Activated CD8-positive, alpha-beta memory T cell treated with anti-CD3 and anti-CD28 coated beads, Interleukin-2, amount 10 ng/mL, durations not matched to agents 7 days and 5 days (primary cell): ENCODE data around the gene KLF2. TPM values are rescaled to one million over a fixed set of nuclear protein-coding genes. Genes with fewer than 3 reads are reported as not detected.
A peak's percentile ranks its signal among the peaks of the same experiment; 100 is the strongest.

Experiments
- ATAC-seq: fragments of 150-1000 bp; cut with Tn5 transposase; one replicate; pipeline ENCODE4 v1.10.0; 2021; ENCODE audit warnings: moderate library complexity
- CTCF ChIA-PET: fragments of 350-600 bp; sonication (Branson Sonifier 250); formaldehyde crosslinking; loops from one replicate; lab custom pipeline; 2021; ENCODE audit warnings: antibody characterized with exemption; lab: Charles Lee
- DNase-seq: peaks from one replicate; pipeline ENCODE4 v3.0.0-alpha.2; 2020
- H3K27ac Mint-ChIP-seq: one replicate; pipeline ENCODE4 v1.8.0; 2021; ENCODE audit warnings: mild to moderate bottlenecking, mixed read lengths
- H3K27me3 Mint-ChIP-seq: one replicate; pipeline ENCODE4 v1.8.0; 2021; ENCODE audit warnings: mixed read lengths
- H3K36me3 Mint-ChIP-seq: one replicate; pipeline ENCODE4 v1.8.0; 2021; ENCODE audit warnings: mild to moderate bottlenecking, mixed read lengths
- H3K4me1 Mint-ChIP-seq: one replicate; pipeline ENCODE4 v1.8.0; 2021; ENCODE audit warnings: mixed read lengths
- H3K4me3 Mint-ChIP-seq: one replicate; pipeline ENCODE4 v1.8.0; 2021; ENCODE audit warnings: mild to moderate bottlenecking, moderate library complexity, mixed read lengths
- H3K9me3 Mint-ChIP-seq: one replicate; pipeline ENCODE4 v1.8.0; 2022; ENCODE audit warnings: low read depth, mixed read lengths
- total RNA-seq, 2 experiments: library from RNA; stranded (reverse); gene quantifications; one replicate each; pipeline ENCODE4 v1.2.3, GENCODE V29; 2021

KLF2 gene
- total RNA-seq, 2 experiments from 2014 or later = 62.1 to 124 TPM

DNA sequence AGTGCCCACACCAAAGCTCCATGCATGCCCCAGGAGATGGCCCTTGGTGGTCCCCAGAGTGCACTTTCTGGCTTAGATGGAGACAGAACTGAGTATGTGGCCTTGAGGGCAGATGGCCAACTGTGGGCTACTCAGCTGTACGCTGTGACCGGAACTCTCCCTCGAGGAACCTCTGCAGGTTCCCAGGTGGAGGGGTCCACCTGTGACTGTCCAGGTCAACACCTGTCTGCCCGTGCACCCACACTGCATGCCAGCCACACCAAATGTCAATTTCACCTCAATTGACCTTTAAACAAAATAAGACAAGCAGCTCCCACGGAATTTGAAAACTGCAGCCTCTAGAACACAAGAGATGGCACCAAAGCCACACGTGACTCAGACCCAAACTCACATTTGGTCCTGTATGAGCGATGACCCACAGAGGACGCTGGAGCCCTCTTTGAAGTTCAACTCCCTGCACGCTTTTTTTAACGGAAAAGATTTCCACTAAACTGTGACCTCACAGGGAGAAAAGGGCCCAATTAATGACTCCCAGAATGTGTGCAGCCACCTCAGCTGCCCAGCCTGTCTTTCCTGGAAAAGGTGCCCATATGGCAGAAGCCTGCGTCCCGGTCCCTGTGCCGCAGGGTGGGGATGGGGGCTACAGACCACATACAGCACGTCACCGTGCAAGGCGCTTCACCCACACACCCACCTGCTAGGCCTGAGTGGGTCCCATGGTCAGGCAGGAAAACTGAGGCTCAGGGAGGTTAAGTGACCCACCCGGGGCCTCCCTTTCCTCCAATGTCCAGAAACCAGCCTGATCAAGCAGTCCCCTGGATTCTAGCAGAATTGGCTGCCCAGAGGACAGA lies 47.7 kb downstream of the KLF2 start:
- peaks cover 26% of the 10 kb centered on the region for H3K36me3 Mint-ChIP-seq
- peaks cover 31% of the 10 kb centered on the region for H3K4me1 Mint-ChIP-seq
- CTCF ChIA-PET = interaction anchor here (1.0 to 24.3 kb wide), 9 partner anchors 10 to 127 kb away, joined by 3 to 449 read pairs (median 8); partner anchors contain the start of gene KLF2
- ATAC-seq = peak; percentile 3
- H3K27ac Mint-ChIP-seq = no peak overlapping the region
- peak overlapping the region; percentile 57 for H3K4me3 Mint-ChIP-seq
- no peaks in the 10 kb centered on the region for H3K9me3 Mint-ChIP-seq
- H3K27me3 Mint-ChIP-seq = peaks cover 10% of the 10 kb centered on the region
- DNase-seq = peak; percentile 72

DNA sequence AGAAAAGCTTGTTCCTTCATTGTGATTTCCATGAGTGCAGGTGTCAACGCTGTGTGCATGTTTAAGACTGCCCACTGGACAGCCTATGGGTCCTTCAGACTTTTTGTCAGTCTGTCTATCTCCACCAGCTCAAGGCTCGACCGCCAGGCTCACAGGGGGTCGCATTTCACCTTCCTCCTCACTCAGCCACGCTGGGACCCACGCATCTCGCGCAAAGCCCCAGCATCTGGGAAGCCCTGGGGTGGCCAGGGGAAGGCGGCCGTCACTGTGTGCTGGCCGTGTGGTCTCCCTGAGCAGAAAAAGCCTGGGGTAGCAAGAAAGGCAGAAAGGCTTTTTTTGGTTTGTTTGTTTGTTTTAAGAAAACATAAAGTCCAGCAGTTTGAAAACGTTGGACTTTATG lies 48.5 kb downstream of the KLF2 start:
- H3K27ac Mint-ChIP-seq = no peak overlapping the region
- peaks cover 28% of the 10 kb centered on the region for H3K36me3 Mint-ChIP-seq
- ATAC-seq (no peak), DNase-seq (no peak)
- H3K27me3 Mint-ChIP-seq = peaks cover 10% of the 10 kb centered on the region
- H3K4me1 Mint-ChIP-seq = peaks cover 34% of the 10 kb centered on the region
- CTCF ChIA-PET = interaction anchor here (0.8 to 24.3 kb wide), 7 partner anchors 9 to 128 kb away, joined by 3 to 449 read pairs (median 17); partner anchors contain the start of gene KLF2
- H3K9me3 Mint-ChIP-seq = no peaks in the 10 kb centered on the region
- no peak overlapping the region for H3K4me3 Mint-ChIP-seq

DNA sequence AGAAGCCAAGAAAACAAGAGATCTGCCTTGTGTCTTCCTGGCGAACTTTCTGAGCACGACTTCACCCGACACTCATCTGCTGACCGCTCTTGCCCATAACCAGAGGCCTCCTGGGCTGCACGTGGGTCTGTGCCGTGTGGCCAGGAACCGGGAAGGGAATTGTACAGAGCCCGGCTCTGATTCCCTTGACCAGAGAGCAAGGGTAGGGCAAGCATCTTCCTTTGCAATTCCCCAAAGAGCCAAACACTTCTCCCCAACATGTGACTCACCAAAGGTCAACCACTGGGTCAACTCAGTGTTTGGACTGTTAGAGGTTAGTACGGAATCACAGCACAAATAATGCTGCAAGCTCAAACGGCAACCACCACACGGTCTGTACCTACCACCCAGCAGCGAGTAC lies 48.9 kb downstream of the KLF2 start:
- peaks cover 34% of the 10 kb centered on the region for H3K4me1 Mint-ChIP-seq

DNA sequence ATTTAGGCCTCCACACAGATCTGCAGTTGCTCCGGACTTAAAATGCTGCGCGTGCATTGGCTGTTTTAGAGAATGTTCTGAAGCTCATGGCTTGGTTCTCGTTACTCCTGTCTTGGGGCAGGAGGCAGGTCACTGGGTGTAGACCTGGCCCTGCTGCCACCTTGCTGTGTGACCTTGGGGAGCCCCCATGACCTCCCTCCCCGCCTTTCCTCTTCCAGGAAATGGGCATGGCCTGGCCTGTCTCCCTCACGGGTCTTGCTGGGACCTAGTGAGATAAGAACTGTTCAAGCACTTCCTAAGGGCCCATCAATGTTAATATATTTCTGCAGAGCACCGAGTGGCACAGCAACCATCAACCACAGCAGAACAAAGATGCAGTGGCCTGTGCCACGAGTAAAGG lies 49.4 kb downstream of the KLF2 start:
- Mint-ChIP-seq H3K27me3 (peaks cover 10% of the 10 kb centered on the region), H3K9me3 (no peaks in the 10 kb centered on the region), H3K4me3 (no peak overlapping the region), H3K4me1 (peaks cover 34% of the 10 kb centered on the region), H3K36me3 (peaks cover 28% of the 10 kb centered on the region), H3K27ac (peak overlapping the region; percentile 79)
- CTCF ChIA-PET = interaction anchor here (0.6 to 24.3 kb wide), 6 partner anchors 8 to 126 kb away, joined by 3 to 449 read pairs (median 12); partner anchors contain the start of gene KLF2
- ATAC-seq (no peak), DNase-seq (no peak)

More for the DNA sequence above, 48.9 kb downstream of the KLF2 start:
- Mint-ChIP-seq H3K27ac (peak overlapping the region; percentile 79), H3K36me3 (peaks cover 28% of the 10 kb centered on the region), H3K9me3 (no peaks in the 10 kb centered on the region), H3K4me3 (no peak overlapping the region), H3K27me3 (peaks cover 10% of the 10 kb centered on the region)
- CTCF ChIA-PET = interaction anchor here (0.8 to 24.3 kb wide), 6 partner anchors 9 to 128 kb away, joined by 3 to 449 read pairs (median 14); partner anchors contain the start of gene KLF2
- ATAC-seq (no peak), DNase-seq (no peak)

DNA sequence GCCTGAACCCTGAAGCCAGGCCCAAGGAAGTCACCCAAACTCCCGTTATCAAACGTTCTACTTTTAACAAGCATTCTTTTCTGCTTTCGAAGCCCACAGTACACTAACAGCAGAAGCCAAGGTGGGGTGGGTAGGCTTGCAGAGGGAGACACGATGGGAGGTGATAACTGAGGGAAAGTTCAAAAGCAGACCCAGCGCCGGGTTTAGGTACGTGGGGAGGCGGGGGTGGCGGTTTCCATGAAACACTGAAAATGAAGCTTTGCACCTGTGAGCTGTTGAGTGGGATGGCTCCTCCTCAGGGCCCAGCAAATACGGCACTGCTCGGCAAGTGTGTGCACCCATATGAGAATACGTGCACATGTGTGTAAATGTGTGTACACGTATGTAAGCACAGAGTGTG lies 49.8 kb downstream of the KLF2 start:
- CTCF ChIA-PET = interaction anchor here (0.6 to 24.3 kb wide), 4 partner anchors 8 to 126 kb away, joined by 3 to 449 read pairs (median 41); partner anchors contain the start of gene KLF2
- Mint-ChIP-seq H3K4me3 (no peak overlapping the region), H3K36me3 (peaks cover 28% of the 10 kb centered on the region), H3K4me1 (peaks cover 34% of the 10 kb centered on the region), H3K27ac (peak overlapping the region; percentile 79), H3K27me3 (peaks cover 10% of the 10 kb centered on the region), H3K9me3 (no peaks in the 10 kb centered on the region)
- DNase-seq (no peak), ATAC-seq (no peak)

DNA sequence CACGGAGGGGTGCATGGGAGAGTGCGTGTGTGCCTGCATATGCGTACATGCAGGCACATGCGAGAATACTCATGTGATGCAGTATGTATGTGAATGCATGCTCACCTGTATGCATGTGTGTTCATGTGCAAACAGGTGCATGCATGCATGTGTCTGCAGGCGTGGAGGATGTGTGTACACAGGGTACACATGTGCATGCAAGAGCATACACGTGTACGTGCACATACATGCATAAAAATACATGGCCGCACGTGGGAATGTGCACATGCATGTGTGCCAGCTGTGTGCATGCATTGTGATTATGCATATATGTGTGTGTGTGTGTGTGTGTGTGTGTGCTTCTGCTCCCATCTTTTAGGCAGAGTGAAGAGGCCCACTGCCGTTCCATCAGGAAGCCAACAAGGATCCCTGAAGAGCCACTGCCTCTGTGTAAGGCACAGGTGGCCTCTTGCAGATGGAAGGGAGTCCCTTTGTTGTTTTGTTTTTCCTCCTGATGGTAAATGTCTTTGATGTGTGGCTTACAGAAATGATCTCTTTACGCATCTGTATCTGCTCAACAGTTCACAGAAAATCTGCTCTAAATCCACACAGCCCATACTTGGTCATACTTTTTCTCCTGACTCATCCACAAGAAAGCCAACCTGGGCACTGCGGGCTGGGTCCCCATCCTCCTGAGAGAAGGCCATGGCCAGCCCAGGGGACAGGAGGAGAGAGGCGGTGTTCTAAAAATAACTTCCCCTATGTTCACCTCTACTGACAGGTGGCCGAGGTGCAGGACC lies 50.7 kb downstream of the KLF2 start:
- Mint-ChIP-seq H3K36me3 (peaks cover 28% of the 10 kb centered on the region), H3K4me1 (peaks cover 34% of the 10 kb centered on the region), H3K4me3 (no peak overlapping the region), H3K27me3 (peaks cover 10% of the 10 kb centered on the region), H3K9me3 (no peaks in the 10 kb centered on the region), H3K27ac (peak overlapping the region; percentile 35)
- ATAC-seq (no peak), DNase-seq (no peak)
- CTCF ChIA-PET = interaction anchor here (1.1 to 24.3 kb wide), 12 partner anchors 7 to 132 kb away, joined by 3 to 449 read pairs (median 6); partner anchors contain the start of gene KLF2

DNA sequence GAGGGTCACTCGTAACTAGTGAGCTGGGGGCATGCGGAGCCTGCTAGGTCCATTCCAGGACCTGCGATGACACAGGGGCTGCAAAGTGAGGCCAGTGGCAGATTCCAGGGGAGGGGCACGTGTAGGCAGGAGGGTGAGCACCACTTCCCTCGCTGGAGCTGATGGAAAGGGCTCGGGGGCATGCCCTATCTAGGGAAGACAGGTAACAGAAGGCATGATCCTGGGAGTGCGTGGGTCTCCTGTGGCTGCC lies 51.2 kb downstream of the KLF2 start:
- H3K9me3 Mint-ChIP-seq = no peaks in the 10 kb centered on the region
- ATAC-seq (no peak), DNase-seq (no peak)
- peak overlapping the region; percentile 42 for H3K27ac Mint-ChIP-seq
- CTCF ChIA-PET = interaction anchor here (1.1 to 24.3 kb wide), 14 partner anchors 9 to 132 kb away, joined by 3 to 449 read pairs (median 6); partner anchors contain the start of gene KLF2
- peaks cover 34% of the 10 kb centered on the region for H3K4me1 Mint-ChIP-seq
- H3K27me3 Mint-ChIP-seq = peaks cover 7% of the 10 kb centered on the region
- peaks cover 28% of the 10 kb centered on the region for H3K36me3 Mint-ChIP-seq
- no peak overlapping the region for H3K4me3 Mint-ChIP-seq

DNA sequence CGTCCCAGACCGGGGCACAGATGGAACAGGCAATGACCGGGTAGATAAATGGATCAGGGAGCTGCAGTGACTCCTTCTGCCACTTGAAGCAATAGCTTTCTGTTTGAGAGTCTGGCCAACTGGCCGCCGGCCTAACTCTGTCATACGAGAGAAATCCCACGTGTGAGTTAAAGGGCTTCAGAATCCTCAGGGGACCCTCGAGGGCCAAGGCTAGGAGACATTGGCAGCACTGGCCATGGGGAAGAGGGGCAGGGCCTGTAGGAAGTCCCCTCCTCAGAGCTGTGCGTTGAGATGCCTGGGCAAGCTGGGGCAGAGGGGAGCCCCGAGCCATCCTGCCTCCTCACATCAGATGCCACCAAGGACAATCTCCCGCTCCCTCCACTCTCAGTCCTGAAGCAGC lies 51.6 kb downstream of the KLF2 start:
- ATAC-seq = no peak
- Mint-ChIP-seq H3K36me3 (peaks cover 28% of the 10 kb centered on the region), H3K9me3 (no peaks in the 10 kb centered on the region), H3K27ac (peak overlapping the region; percentile 42), H3K4me1 (peaks cover 35% of the 10 kb centered on the region), H3K27me3 (peaks cover 7% of the 10 kb centered on the region), H3K4me3 (no peak overlapping the region)
- CTCF ChIA-PET = interaction anchor here (0.8 to 24.3 kb wide), 17 partner anchors 9 to 265 kb away, joined by 3 to 449 read pairs (median 6); partner anchors contain the start of gene KLF2
- DNase-seq = no peak

DNA sequence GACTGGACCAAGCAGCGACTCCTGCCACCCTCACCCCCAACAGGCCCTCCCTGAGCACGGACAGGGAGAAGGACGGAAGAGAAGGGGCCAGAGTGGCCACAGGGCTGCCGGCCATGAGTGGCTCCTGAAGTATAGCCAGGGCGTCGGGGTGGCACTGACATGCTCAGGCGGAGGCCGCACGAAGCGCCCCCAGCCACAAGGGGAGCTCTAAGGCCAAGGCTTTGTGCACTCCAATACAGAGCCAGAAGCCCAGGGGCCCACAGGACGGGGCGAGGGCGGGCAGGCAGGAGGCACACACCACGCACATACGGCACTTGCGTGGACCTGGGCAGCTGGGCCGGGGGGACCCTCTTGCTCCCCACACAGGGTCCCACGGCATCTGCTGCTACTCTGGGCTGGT lies 52.0 kb downstream of the KLF2 start:
- Mint-ChIP-seq H3K27me3 (peaks cover 5% of the 10 kb centered on the region), H3K4me3 (no peak overlapping the region), H3K9me3 (no peaks in the 10 kb centered on the region), H3K4me1 (peaks cover 38% of the 10 kb centered on the region), H3K27ac (no peak overlapping the region), H3K36me3 (peaks cover 28% of the 10 kb centered on the region)
- CTCF ChIA-PET = interaction anchor here (0.8 to 24.3 kb wide), 18 partner anchors 10 to 266 kb away, joined by 3 to 449 read pairs (median 6); partner anchors contain the start of gene KLF2
- DNase-seq (peak; percentile 53), ATAC-seq (peak; percentile 25)

DNA sequence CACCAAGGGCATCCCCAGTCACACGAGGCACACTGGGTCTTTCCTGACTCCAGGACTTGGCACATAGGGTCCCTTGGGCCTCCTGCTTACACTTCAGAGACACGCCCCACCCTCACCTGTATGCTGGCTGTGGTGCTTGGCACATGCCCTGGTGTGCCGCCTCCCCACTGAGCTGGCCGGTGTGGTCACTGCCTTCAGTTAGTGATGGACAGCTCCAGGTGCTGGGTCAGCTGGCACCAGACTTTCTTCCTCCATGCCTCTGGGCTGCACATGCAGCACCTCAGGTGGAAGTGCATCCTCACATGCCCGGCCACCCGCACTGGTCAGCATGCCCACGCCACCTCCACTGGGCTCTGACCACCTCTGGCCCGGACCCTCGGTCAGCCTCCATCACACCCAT lies 52.9 kb downstream of the KLF2 start:
- no peak overlapping the region for H3K27ac Mint-ChIP-seq
- peaks cover 42% of the 10 kb centered on the region for H3K4me1 Mint-ChIP-seq
- no peak overlapping the region for H3K4me3 Mint-ChIP-seq
- no peaks in the 10 kb centered on the region for H3K9me3 Mint-ChIP-seq
- CTCF ChIA-PET = interaction anchor here (1.9 to 24.3 kb wide), 5 partner anchors 9 to 130 kb away, joined by 4 to 449 read pairs (median 8); partner anchors contain the start of gene KLF2
- H3K36me3 Mint-ChIP-seq = peaks cover 29% of the 10 kb centered on the region
- no peak for DNase-seq
- no peak for ATAC-seq
- peaks cover 4% of the 10 kb centered on the region for H3K27me3 Mint-ChIP-seq
